Cardiac muscle cell (in vitro differentiated cells and primary cell): ENCODE results near the gene VEZF1. TPM values are rescaled to one million over a fixed set of nuclear protein-coding genes. Genes with fewer than 3 reads are reported as not detected.
"Not testable (repeated sequence)": the region's sequence is repeated elsewhere in the genome, so short reads cannot be mapped to it uniquely, and the experiment has no call there.

Source experiments
- DNase-seq, 2 donors: peaks; one replicate each; pipeline versions ENCODE4 v3.0.0 to v3.0.0-alpha.2; 2010 to 2017; ENCODE audit warnings: low read depth in 1 of 2, low spot score in 1 of 2
- H3K27ac ChIP-seq: fragments of 200-600 bp; sonication (generic); 2 replicates; pipeline ENCODE4 v1.5.1; 2016
- H3K27me3 ChIP-seq: fragments of 200-600 bp; sonication (generic); 2 replicates; pipeline ENCODE4 v1.6.0; 2016; ENCODE audit warnings: control low read depth
- H3K36me3 ChIP-seq: fragments of 200-600 bp; sonication (generic); 2 replicates; pipeline ENCODE4 v1.5.1; 2016; ENCODE audit warnings: control low read depth
- H3K4me1 ChIP-seq: fragments of 200-600 bp; sonication (generic); 2 replicates; pipeline ENCODE4 v1.8.1; 2017; ENCODE audit warnings: low read depth, mild to moderate bottlenecking, mixed run types
- H3K4me3 ChIP-seq: fragments of 200-600 bp; sonication (generic); 2 replicates; pipeline ENCODE4 v1.5.1; 2016; ENCODE audit warnings: mild to moderate bottlenecking
- H3K9me3 ChIP-seq: fragments of 200-600 bp; sonication (generic); 2 replicates; pipeline ENCODE4 v1.5.1; 2017; ENCODE audit warnings: low read depth, mild to moderate bottlenecking, control low read depth
- CTCF ChIP-seq: IDR thresholded peaks from 2 replicates; pipeline ENCODE4 v1.5.1; 2012; ENCODE audit warnings: low read depth, mild to moderate bottlenecking, low read length
- polyA plus RNA-seq: library from polyadenylated mRNA; unstranded; fragments of >200 nt; fragmentation: Nextera tagmentation; extraction: Ambion mirVana; gene quantifications from 2 replicates; pipeline ENCODE4 v1.2.1, GENCODE V29; 2016
- total RNA-seq: library from RNA; depleted of rRNA; stranded (reverse); fragments of >200 nt; gene quantifications from 2 replicates; pipeline ENCODE4 v1.2.3, GENCODE V29; 2016

The VEZF1 gene
- total and polyA plus RNA-seq, 2 experiments from 2014 or later, result 18.5 to 37.3 TPM

GRCh38 chr17:57965521-57966160 lies 22.4 kb downstream of the VEZF1 start:
- no peak for DNase-seq
- no peak for TF ChIP-seq CTCF
- Histone ChIP-seq H3K4me3 (no peak overlapping the region), H3K27ac (no peak overlapping the region), H3K9me3 (no peaks in the 10 kb centered on the region), H3K36me3 (no peaks in the 10 kb centered on the region), H3K4me1 (no peaks in the 10 kb centered on the region), H3K27me3 (no peaks in the 10 kb centered on the region)

GRCh38 chr17:57963149-57963511 lies 24.9 kb downstream of the VEZF1 start:
- no peak overlapping the region for H3K4me3 ChIP-seq
- no peak overlapping the region for H3K27ac ChIP-seq
- TF ChIP-seq CTCF, result no peak
- H3K9me3 ChIP-seq, result no peaks in the 10 kb centered on the region
- no peaks in the 10 kb centered on the region for H3K4me1 ChIP-seq
- DNase-seq, result no peak
- no peaks in the 10 kb centered on the region for H3K27me3 ChIP-seq
- no peaks in the 10 kb centered on the region for H3K36me3 ChIP-seq

- H3K9me3 ChIP-seq, result no peaks in the 10 kb centered on the region
- no peak for DNase-seq
- no peak overlapping the region for H3K27ac ChIP-seq
- TF ChIP-seq CTCF, result no peak
- no peak overlapping the region for H3K4me3 ChIP-seq
- no peaks in the 10 kb centered on the region for H3K4me1 ChIP-seq
- H3K27me3 ChIP-seq, result no peaks in the 10 kb centered on the region
- no peaks in the 10 kb centered on the region for H3K36me3 ChIP-seq
Measured at GRCh38 chr17:57962279-57963148, 25.5 kb downstream of the VEZF1 start.

GRCh38 chr17:57959929-57960328 lies 28.1 kb downstream of the VEZF1 start:
- H3K36me3 ChIP-seq, result no peaks in the 10 kb centered on the region
- no peak for DNase-seq
- H3K27ac ChIP-seq, result no peak overlapping the region
- H3K4me3 ChIP-seq, result no peak overlapping the region
- peaks cover 13% of the 10 kb centered on the region for H3K27me3 ChIP-seq
- TF ChIP-seq CTCF, result no peak
- peaks cover 6% of the 10 kb centered on the region for H3K4me1 ChIP-seq
- H3K9me3 ChIP-seq, result no peaks in the 10 kb centered on the region

GRCh38 chr17:57958391-57958790 lies 29.7 kb downstream of the VEZF1 start:
- not testable (repeated sequence) for H3K4me3 ChIP-seq, H3K27ac ChIP-seq, H3K36me3 ChIP-seq, DNase-seq, H3K9me3 ChIP-seq, H3K4me1 ChIP-seq
- peaks cover 13% of the 10 kb centered on the region for H3K27me3 ChIP-seq

- no peak for TF ChIP-seq CTCF
- Histone ChIP-seq H3K4me3 (no peak overlapping the region), H3K27me3 (peaks cover 13% of the 10 kb centered on the region), H3K4me1 (peaks cover 6% of the 10 kb centered on the region), H3K9me3 (no peaks in the 10 kb centered on the region), H3K36me3 (no peaks in the 10 kb centered on the region), H3K27ac (no peak overlapping the region)
- no peak for DNase-seq
Measured at GRCh38 chr17:57957886-57958285, 30.2 kb downstream of the VEZF1 start.
